Endothelial cell of umbilical vein (primary cell): ENCODE measurements around the gene PDXDC1. TPM values are rescaled to one million over a fixed set of nuclear protein-coding genes. Genes with fewer than 3 reads are reported as not detected.
"Not testable (repeated sequence)": the region's sequence is repeated elsewhere in the genome, so short reads cannot be mapped to it uniquely, and the experiment has no call there.

ENCODE experiments used
- BruUV-seq: library from RNA; stranded (reverse); fragments of 400-500 nt; replicated peaks from 2 replicates; lab custom pipeline; 2021; lab: Mats Ljungman, UMichigan
- CTCF ChIA-PET: fragments of 300-600, 350-600 bp; sonication (Branson Sonifier 250); formaldehyde crosslinking; loops from one replicate; lab custom pipeline; 2021; ENCODE audit warnings: antibody characterized with exemption, inconsistent platforms; lab: Charles Lee
- POLR2A ChIA-PET: fragments of 300-600, 350-600 bp; sonication (Branson Sonifier 250); formaldehyde crosslinking; loops from one replicate; lab custom pipeline; 2021; ENCODE audit warnings: antibody characterized with exemption, inconsistent platforms; lab: Charles Lee
- DNase-seq: peaks from one replicate; pipeline ENCODE4 v3.0.0-alpha.2; 2011; ENCODE audit warnings: low read depth, low spot score
- FAIRE-seq: peaks from 2 replicates; lab custom pipeline; 2011; peaks lifted over from hg19 to GRCh38; lab: Jason Lieb, UNC
- H2AFZ ChIP-seq: 2 replicates; pipeline ENCODE4 v1.6.0; 2012; ENCODE audit warnings: low read depth, low read length, control low read depth, inconsistent platforms
- H3K27ac ChIP-seq: 2 replicates; pipeline ENCODE4 v1.5.1; 2011; ENCODE audit warnings: low read depth, mild to moderate bottlenecking, control low read depth, low read length, moderate library complexity; ENCODE audit not compliant: insufficient read depth
- H3K27me3 ChIP-seq, 2 experiments: 2 replicates each; pipeline versions ENCODE4 v1.6.0 to v1.6.1; 2011; ENCODE audit warnings: low read length in 2 of 2, mixed read lengths in 1 of 2; ENCODE audit not compliant: control insufficient read depth in 2 of 2, insufficient read depth in 2 of 2
- H3K36me3 ChIP-seq, 2 experiments: 2 replicates in 1 of 2; 3 replicates in 1 of 2; pipeline ENCODE4 v1.5.1; 2011; ENCODE audit warnings: low read length in 2 of 2, mild to moderate bottlenecking in 1 of 2, moderate library complexity in 1 of 2; ENCODE audit not compliant: control insufficient read depth in 2 of 2, insufficient read depth in 2 of 2; ENCODE audit errors: extremely low read depth in 1 of 2
- H3K4me1 ChIP-seq: 3 replicates; pipeline ENCODE4 v1.5.1; 2011; ENCODE audit warnings: mild to moderate bottlenecking, low read length; ENCODE audit not compliant: control insufficient read depth, insufficient read depth; ENCODE audit errors: extremely low read depth
- H3K4me2 ChIP-seq: 2 replicates; pipeline ENCODE4 v1.6.1; 2011; ENCODE audit warnings: low read length, control low read depth, mixed read lengths; ENCODE audit not compliant: insufficient read depth
- H3K4me3 ChIP-seq, 3 experiments: fragments of 200-600 bp in 1 of 3; sonication (generic), shearing (Covaris generic) in 1 of 3; replicated peaks in 1 of 3; 2 replicates each; pipeline ENCODE4 v1.5.1; 2011 to 2016; ENCODE audit warnings: control low read depth in 3 of 3, low read length in 3 of 3, mild to moderate bottlenecking in 2 of 3, inconsistent platforms in 1 of 3, low read depth in 1 of 3, moderate library complexity in 1 of 3; ENCODE audit not compliant: insufficient read depth in 1 of 3
- H3K79me2 ChIP-seq: 2 replicates; pipeline ENCODE4 v1.6.0; 2012; ENCODE audit warnings: low read length, inconsistent platforms; ENCODE audit not compliant: control insufficient read depth, insufficient read depth
- H3K9ac ChIP-seq: replicated peaks from 2 replicates; pipeline ENCODE3; 2011; ENCODE audit warnings: low read length, control low read depth; ENCODE audit not compliant: insufficient read depth; ENCODE audit errors: extremely low read depth
- H3K9me1 ChIP-seq: replicated peaks from 3 replicates; pipeline ENCODE4 v1.6.0; 2011; ENCODE audit warnings: mild to moderate bottlenecking, low read length; ENCODE audit not compliant: control insufficient read depth, insufficient read depth; ENCODE audit errors: extremely low read depth
- H3K9me3 ChIP-seq: replicated peaks from 2 replicates; pipeline ENCODE4 v1.5.1; 2012; ENCODE audit warnings: low read length, inconsistent platforms; ENCODE audit not compliant: control insufficient read depth, insufficient read depth
- H4K20me1 ChIP-seq: replicated peaks from 2 replicates; pipeline ENCODE3; 2011; ENCODE audit warnings: mild to moderate bottlenecking, low read length; ENCODE audit not compliant: control insufficient read depth, insufficient read depth; ENCODE audit errors: extremely low read depth
- dilution Hi-C: fragments of 300-500 bp; cut with MboI; formaldehyde crosslinking; loops from one replicate; pipeline ENCODE4 v1.15.0; 2019; ENCODE audit warnings: low sequenced_read_pairs; ENCODE audit not compliant: extremely low pct_ligation_motif_present
- intact Hi-C: fragments of 100-400 bp; cut with micrococcal nuclease; formaldehyde crosslinking; loops from one replicate; pipeline ENCODE4 v1.10.0; 2022
- polyA plus RNA-seq, 4 experiments: library from polyadenylated mRNA; depleted of rRNA in 3 of 4; stranded (reverse) in 3 of 4; unstranded in 1 of 4; fragments of >200 nt; gene quantifications; 2 replicates each; pipeline versions ENCODE4 v1.2.1 to v1.2.3, GENCODE V29; 2011 to 2012; ENCODE audit warnings: missing spikeins in 1 of 4
- total RNA-seq: library from RNA; stranded (reverse); gene quantifications from 2 replicates; pipeline ENCODE4 v1.2.3, GENCODE V29; 2021

PDXDC1 gene
- total and polyA plus RNA-seq, 2 donors (not counting 3 experiments of a cell fraction or from before 2014, with no cell fraction given) = 44.6 to 78.9 TPM

DNA sequence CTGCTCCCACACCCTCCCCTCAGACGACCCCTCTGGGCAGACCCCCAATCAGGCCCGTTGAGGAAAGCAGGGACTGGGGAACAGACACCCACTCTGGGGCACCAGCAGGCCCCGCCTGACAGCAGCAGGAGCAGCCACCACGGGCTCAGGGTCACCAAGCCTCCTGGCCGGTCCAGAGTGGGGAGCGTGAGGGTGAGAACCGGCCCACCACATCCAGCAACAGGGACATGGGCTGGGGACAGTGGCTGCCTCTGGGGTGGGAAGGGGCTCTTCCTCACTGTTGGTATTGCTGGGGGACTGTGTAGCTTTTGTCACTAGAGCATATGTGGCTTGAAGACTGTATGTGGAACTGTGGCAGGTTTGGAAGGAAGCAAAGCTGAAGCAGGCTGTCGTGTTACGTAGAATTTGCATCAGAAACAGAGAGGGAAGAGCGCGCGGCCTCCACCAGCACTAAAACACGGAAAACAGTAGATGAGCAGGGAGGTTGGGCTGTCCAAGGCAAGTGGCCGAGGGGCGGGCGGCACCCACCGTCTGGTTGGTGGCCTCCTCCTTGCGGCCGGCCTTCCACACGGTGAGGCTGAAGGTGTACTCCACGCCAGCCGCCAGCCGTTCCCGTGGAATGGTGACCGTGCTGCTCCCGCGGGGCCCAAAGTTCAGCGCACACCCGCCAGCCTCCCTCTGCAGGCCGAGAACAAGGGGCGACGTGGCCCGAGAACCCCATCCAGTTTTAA, 160.1 kb downstream of the PDXDC1 start:
- BruUV-seq, H4K20me1 ChIP-seq, intact Hi-C loops: not testable (repeated sequence)

DNA sequence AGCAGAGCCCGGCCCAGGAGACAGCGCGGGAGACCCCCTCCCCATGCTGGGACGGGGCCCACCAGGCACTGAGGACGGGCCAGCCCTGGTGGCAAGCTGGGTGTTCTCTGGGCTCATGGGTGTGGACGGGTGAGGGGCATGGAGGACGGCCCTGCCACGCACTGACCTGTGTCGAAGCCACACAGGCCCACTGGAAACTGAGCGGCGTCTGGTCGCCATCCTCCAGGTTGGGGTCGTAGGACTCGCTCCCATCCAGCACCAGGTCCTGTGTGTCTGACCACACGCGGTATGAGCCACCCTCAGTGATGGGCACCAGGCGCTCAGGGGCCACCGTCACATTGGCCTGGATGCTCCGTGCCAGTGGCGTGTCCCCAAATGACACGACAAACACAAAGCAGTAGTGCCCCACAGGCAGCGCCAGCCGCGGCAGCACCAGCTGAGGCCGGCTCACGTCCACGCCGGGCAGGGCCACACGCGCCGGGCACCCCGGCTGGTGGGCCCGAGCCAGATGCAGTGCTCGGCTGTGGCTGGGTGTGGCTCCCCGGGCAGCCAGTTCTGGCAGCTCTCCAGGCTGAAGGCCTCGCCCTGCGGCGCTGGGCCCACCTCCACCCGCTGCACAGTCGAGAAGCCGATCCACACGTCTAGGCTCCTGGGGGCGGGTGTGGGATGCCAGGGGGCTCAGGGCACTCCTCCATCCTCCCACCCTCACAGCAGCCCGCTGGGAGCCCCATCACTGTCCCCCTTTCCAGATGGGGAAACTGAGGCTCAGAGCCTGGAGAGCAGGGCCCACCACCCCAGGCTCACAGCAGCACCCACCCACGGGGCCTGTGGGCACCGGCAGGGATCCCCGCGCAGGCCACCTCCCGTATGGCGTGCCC, 160.9 kb downstream of the PDXDC1 start:
- BruUV-seq, H3K27me3 ChIP-seq, intact Hi-C loops, H3K9me1 ChIP-seq, H3K79me2 ChIP-seq, DNase-seq, H3K4me2 ChIP-seq, H4K20me1 ChIP-seq, H3K27ac ChIP-seq, H2AFZ ChIP-seq, POLR2A ChIA-PET, dilution Hi-C loops, H3K36me3 ChIP-seq, H3K9ac ChIP-seq, H3K4me1 ChIP-seq, H3K9me3 ChIP-seq, FAIRE-seq, CTCF ChIA-PET, H3K4me3 ChIP-seq: not testable (repeated sequence)

More for the DNA sequence above, 160.1 kb downstream of the PDXDC1 start:
- H3K4me2 ChIP-seq, H3K9me1 ChIP-seq, CTCF ChIA-PET, DNase-seq, POLR2A ChIA-PET, H3K36me3 ChIP-seq, dilution Hi-C loops, H2AFZ ChIP-seq, H3K9ac ChIP-seq, H3K4me3 ChIP-seq, H3K79me2 ChIP-seq, H3K27me3 ChIP-seq, H3K4me1 ChIP-seq, H3K9me3 ChIP-seq, H3K27ac ChIP-seq, FAIRE-seq: not testable (repeated sequence)

DNA sequence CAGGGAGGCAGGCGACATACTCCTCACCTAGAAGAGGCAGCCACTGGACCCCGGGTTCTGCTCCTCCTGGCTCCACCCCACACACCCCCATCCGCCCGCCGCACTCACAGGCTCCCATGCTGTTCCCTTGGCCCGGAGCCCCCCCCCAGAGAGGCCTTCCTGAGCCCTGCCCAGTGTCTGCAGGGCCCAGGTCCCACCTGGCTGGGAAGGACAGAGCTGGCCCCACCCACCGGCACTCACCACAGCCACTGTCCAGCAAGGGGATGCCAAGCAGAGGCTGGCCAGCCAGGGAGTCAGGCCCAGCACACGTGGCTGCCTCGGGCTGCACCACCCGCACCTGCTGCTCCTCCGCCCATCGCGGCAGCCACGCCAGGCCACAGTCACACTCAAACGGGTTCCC, 162.7 kb downstream of the PDXDC1 start:
- DNase-seq, CTCF ChIA-PET, H3K9me1 ChIP-seq, H3K79me2 ChIP-seq, H3K27ac ChIP-seq, H3K9ac ChIP-seq, POLR2A ChIA-PET, FAIRE-seq, H3K4me1 ChIP-seq, BruUV-seq, H3K36me3 ChIP-seq, H3K4me2 ChIP-seq, H3K9me3 ChIP-seq, H3K27me3 ChIP-seq, H3K4me3 ChIP-seq, H4K20me1 ChIP-seq, H2AFZ ChIP-seq, dilution Hi-C loops, intact Hi-C loops: not testable (repeated sequence)
